Activated CD4-positive, alpha-beta T cell treated with anti-CD3 and anti-CD28 coated beads for 36 hours (primary cell): ENCODE data around the gene GLUD1. TPM values are rescaled to one million over a fixed set of nuclear protein-coding genes. Genes with fewer than 3 reads are reported as not detected.
A peak's percentile ranks its signal among the peaks of the same experiment; 100 is the strongest.
"Not testable (repeated sequence)": the region's sequence is repeated elsewhere in the genome, so short reads cannot be mapped to it uniquely, and the experiment has no call there.

Experiments used
- ATAC-seq: fragments of 200-7000 bp; cut with Tn5 transposase; one replicate; pipeline ENCODE4 v1.10.0; 2021; ENCODE audit warnings: mild to moderate bottlenecking, moderate library complexity
- CTCF ChIA-PET: fragments of 350-600 bp; sonication (Branson Sonifier 250); formaldehyde crosslinking; loops from one replicate; lab custom pipeline; 2021; ENCODE audit warnings: antibody characterized with exemption; lab: Charles Lee
- POLR2A ChIA-PET: fragments of 350-600 bp; sonication (Branson Sonifier 250); formaldehyde crosslinking; loops from one replicate; lab custom pipeline; 2021; ENCODE audit warnings: antibody characterized with exemption, inconsistent platforms; lab: Charles Lee
- DNase-seq: peaks from one replicate; pipeline ENCODE4 v3.0.0-alpha.2; 2020
- H3K27ac Mint-ChIP-seq: one replicate; pipeline ENCODE4 v1.8.0; 2021; ENCODE audit warnings: mixed read lengths
- H3K27me3 Mint-ChIP-seq: one replicate; pipeline ENCODE4 v1.8.0; 2021; ENCODE audit warnings: mixed read lengths
- H3K36me3 Mint-ChIP-seq: one replicate; pipeline ENCODE4 v1.8.0; 2021; ENCODE audit warnings: low read depth, mixed read lengths
- H3K4me1 Mint-ChIP-seq: one replicate; pipeline ENCODE4 v1.8.0; 2021; ENCODE audit warnings: mixed read lengths
- H3K4me3 Mint-ChIP-seq: one replicate; pipeline ENCODE4 v1.8.0; 2021; ENCODE audit warnings: mild to moderate bottlenecking, moderate library complexity, mixed read lengths
- H3K9me3 Mint-ChIP-seq: one replicate; pipeline ENCODE4 v1.8.0; 2021; ENCODE audit warnings: low read depth, mixed read lengths
- intact Hi-C, 2 experiments: fragments of 100-400 bp; cut with DNase I in 1 of 2; cut with micrococcal nuclease in 1 of 2; formaldehyde crosslinking; loops; one replicate each; pipeline versions ENCODE4 v1.14.2 to v1.15.1; 2022 to 2024; cut with DNase I, micrococcal nuclease
- total RNA-seq, 2 experiments: library from RNA; stranded (reverse); gene quantifications; one replicate each; pipeline ENCODE4 v1.2.3, GENCODE V29; 2021

Gene GLUD1
- total RNA-seq, 2 experiments from 2014 or later, result 98.4 to 125 TPM

GRCh38 chr10:87089746-87090145, 4.9 kb downstream of the GLUD1 start:
- no peaks in the 10 kb centered on the region for H3K27me3 Mint-ChIP-seq
- intact Hi-C loops, result loop anchor here (5.0 to 10.0 kb wide), 3 partner anchors 62 to 775 kb away; partner anchors contain the start of genes ADIRF (in 1 of the 2), KLLN (in 1 of the 2) and PTEN (in 1 of the 2)
- peaks cover 71% of the 10 kb centered on the region for H3K4me1 Mint-ChIP-seq
- H3K27ac Mint-ChIP-seq, result no peak overlapping the region
- peaks cover 57% of the 10 kb centered on the region for H3K36me3 Mint-ChIP-seq
- no peak for ATAC-seq
- ChIA-PET CTCF (no interaction called here), POLR2A (no interaction called here)
- H3K9me3 Mint-ChIP-seq, result no peaks in the 10 kb centered on the region
- no peak overlapping the region for H3K4me3 Mint-ChIP-seq
- no peak for DNase-seq

DNA sequence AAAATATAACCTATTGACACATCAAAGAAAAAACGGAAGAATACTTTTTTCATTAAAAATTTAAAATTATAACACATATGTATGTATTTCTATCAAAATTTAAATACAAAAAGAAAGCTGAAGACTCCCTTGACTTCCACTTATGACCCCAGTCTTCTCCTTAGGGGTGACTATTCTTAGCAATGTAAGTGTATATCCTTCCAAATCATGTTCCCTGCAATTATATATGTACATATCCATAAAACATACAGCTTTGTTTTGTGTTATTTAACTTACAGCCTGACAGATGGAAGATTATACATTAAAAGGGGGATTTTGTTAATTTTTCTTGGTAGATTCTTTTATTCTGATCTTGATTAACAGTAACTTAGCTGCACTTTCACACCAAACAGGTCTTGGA, 9.1 kb downstream of the GLUD1 start:
- peak overlapping the region; percentile 13 for H3K27ac Mint-ChIP-seq
- H3K4me1 Mint-ChIP-seq, result peaks cover 74% of the 10 kb centered on the region
- ChIA-PET CTCF (interaction anchor here (0.7 to 1.1 kb wide), 2 partner anchors 17 to 1006 kb away, joined by 3 read pairs; no protein-coding TSS in a partner anchor), POLR2A (interaction anchor here (1.0 kb wide), 1 partner anchor 10 kb away, joined by 3 read pairs; the partner anchor contains the start of gene SHLD2)
- no peak for ATAC-seq
- no peak overlapping the region for H3K4me3 Mint-ChIP-seq
- H3K36me3 Mint-ChIP-seq, result peaks cover 46% of the 10 kb centered on the region
- no peak for DNase-seq
- intact Hi-C loops, result loop anchor here in 1 of 2 experiments (1.0 kb wide), 1 partner anchor 8 kb away; no protein-coding TSS in a partner anchor
- no peaks in the 10 kb centered on the region for H3K27me3 Mint-ChIP-seq
- no peaks in the 10 kb centered on the region for H3K9me3 Mint-ChIP-seq

- ChIA-PET CTCF (interaction anchor here (0.8 to 1.5 kb wide), 3 partner anchors 8 to 139 kb away, joined by 4 to 8 read pairs (median 5); no protein-coding TSS in a partner anchor), POLR2A (interaction anchor here (0.6 to 1.6 kb wide), 5 partner anchors 8 to 118 kb away, joined by 3 to 17 read pairs (median 3); partner anchors contain the start of genes GLUD1 and SHLD2)
- peaks cover 45% of the 10 kb centered on the region for H3K36me3 Mint-ChIP-seq
- ATAC-seq, result peak; percentile 73
- H3K4me3 Mint-ChIP-seq, result peak overlapping the region; percentile 30
- intact Hi-C loops, result loop anchor here in 1 of 2 experiments (1.0 kb wide), 1 partner anchor 9 kb away; no protein-coding TSS in a partner anchor
- DNase-seq, H3K9me3 Mint-ChIP-seq, H3K27me3 Mint-ChIP-seq: not testable (repeated sequence)
- H3K4me1 Mint-ChIP-seq, result peaks cover 68% of the 10 kb centered on the region
- H3K27ac Mint-ChIP-seq, result peak overlapping the region; percentile 88
Measured at GRCh38 chr10:87084291-87084782, 10.3 kb downstream of the GLUD1 start.

GRCh38 chr10:87083576-87084290, 10.9 kb downstream of the GLUD1 start:
- ChIA-PET POLR2A (interaction anchor here (0.6 to 1.6 kb wide), 4 partner anchors 9 to 117 kb away, joined by 3 to 17 read pairs (median 6); partner anchors contain the start of genes GLUD1 and SHLD2), CTCF (interaction anchor here (0.8 to 1.5 kb wide), 3 partner anchors 9 to 138 kb away, joined by 4 to 8 read pairs (median 5); no protein-coding TSS in a partner anchor)
- peaks cover 63% of the 10 kb centered on the region for H3K4me1 Mint-ChIP-seq
- DNase-seq, result peak; percentile 28
- H3K4me3 Mint-ChIP-seq, result peak overlapping the region; percentile 23
- H3K27ac Mint-ChIP-seq, result peak overlapping the region; percentile 88
- peak; percentile 75 for ATAC-seq
- not testable (repeated sequence) for H3K9me3 Mint-ChIP-seq, H3K27me3 Mint-ChIP-seq
- H3K36me3 Mint-ChIP-seq, result peaks cover 43% of the 10 kb centered on the region
- intact Hi-C loops, result loop anchor here in 1 of 2 experiments (1.0 kb wide), 1 partner anchor 10 kb away; no protein-coding TSS in a partner anchor

- POLR2A ChIA-PET, ATAC-seq, H3K27me3 Mint-ChIP-seq, DNase-seq, intact Hi-C loops, H3K9me3 Mint-ChIP-seq: not testable (repeated sequence)
- CTCF ChIA-PET, result interaction anchor here (1.5 kb wide), 1 partner anchor 11 kb away, joined by 7 read pairs; no protein-coding TSS in a partner anchor
- Mint-ChIP-seq H3K27ac (peak overlapping the region; percentile 85), H3K4me1 (peaks cover 62% of the 10 kb centered on the region), H3K4me3 (peak overlapping the region; percentile 12), H3K36me3 (peaks cover 32% of the 10 kb centered on the region)
Measured at GRCh38 chr10:87082219-87082618, 12.4 kb downstream of the GLUD1 start.

GRCh38 chr10:87081574-87081973, 13.1 kb downstream of the GLUD1 start:
- H3K9me3 Mint-ChIP-seq, CTCF ChIA-PET, intact Hi-C loops, DNase-seq, ATAC-seq, H3K27me3 Mint-ChIP-seq, POLR2A ChIA-PET, H3K4me3 Mint-ChIP-seq: not testable (repeated sequence)
- Mint-ChIP-seq H3K4me1 (peaks cover 60% of the 10 kb centered on the region), H3K27ac (peak overlapping the region; percentile 85), H3K36me3 (peaks cover 27% of the 10 kb centered on the region)

GRCh38 chr10:87080621-87081020, 14.0 kb downstream of the GLUD1 start:
- DNase-seq, CTCF ChIA-PET, intact Hi-C loops, H3K9me3 Mint-ChIP-seq, H3K27ac Mint-ChIP-seq, POLR2A ChIA-PET, H3K27me3 Mint-ChIP-seq, H3K4me3 Mint-ChIP-seq, ATAC-seq: not testable (repeated sequence)
- peaks cover 22% of the 10 kb centered on the region for H3K36me3 Mint-ChIP-seq
- peaks cover 52% of the 10 kb centered on the region for H3K4me1 Mint-ChIP-seq

- H3K36me3 Mint-ChIP-seq, result peaks cover 17% of the 10 kb centered on the region
- no peaks in the 10 kb centered on the region for H3K27me3 Mint-ChIP-seq
- CTCF ChIA-PET, result no interaction called here
- no peak overlapping the region for H3K4me3 Mint-ChIP-seq
- H3K4me1 Mint-ChIP-seq, result peaks cover 43% of the 10 kb centered on the region
- H3K27ac Mint-ChIP-seq, result no peak overlapping the region
- POLR2A ChIA-PET, result no interaction called here
- intact Hi-C loops, result no loop called here
- DNase-seq (no peak), ATAC-seq (no peak)
- H3K9me3 Mint-ChIP-seq, result no peaks in the 10 kb centered on the region
Measured at GRCh38 chr10:87079106-87079836, 15.4 kb downstream of the GLUD1 start.

DNA sequence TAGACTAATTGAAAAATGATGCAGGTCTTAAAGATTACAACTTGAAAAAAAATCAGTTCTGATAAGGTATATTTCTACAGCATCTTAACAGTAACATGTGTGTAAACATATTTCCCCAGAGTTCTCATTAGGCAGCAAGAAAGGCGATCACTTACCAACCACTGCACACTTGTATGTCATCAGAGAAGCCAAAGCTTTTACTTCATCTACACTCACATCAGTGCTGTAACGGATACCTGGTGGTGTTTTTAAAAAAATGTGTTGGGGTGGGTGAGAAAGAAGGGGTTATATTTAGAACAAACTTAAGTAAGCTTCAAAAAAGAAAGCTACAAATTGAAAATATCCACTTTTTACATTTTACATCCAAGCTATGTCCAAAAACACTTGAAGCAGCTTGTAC, 18.2 kb downstream of the GLUD1 start:
- intact Hi-C loops, H3K27ac Mint-ChIP-seq, DNase-seq, ATAC-seq, H3K27me3 Mint-ChIP-seq, H3K4me3 Mint-ChIP-seq, CTCF ChIA-PET, H3K9me3 Mint-ChIP-seq, POLR2A ChIA-PET: not testable (repeated sequence)
- H3K36me3 Mint-ChIP-seq, result peaks cover 15% of the 10 kb centered on the region
- H3K4me1 Mint-ChIP-seq, result peaks cover 19% of the 10 kb centered on the region

DNA sequence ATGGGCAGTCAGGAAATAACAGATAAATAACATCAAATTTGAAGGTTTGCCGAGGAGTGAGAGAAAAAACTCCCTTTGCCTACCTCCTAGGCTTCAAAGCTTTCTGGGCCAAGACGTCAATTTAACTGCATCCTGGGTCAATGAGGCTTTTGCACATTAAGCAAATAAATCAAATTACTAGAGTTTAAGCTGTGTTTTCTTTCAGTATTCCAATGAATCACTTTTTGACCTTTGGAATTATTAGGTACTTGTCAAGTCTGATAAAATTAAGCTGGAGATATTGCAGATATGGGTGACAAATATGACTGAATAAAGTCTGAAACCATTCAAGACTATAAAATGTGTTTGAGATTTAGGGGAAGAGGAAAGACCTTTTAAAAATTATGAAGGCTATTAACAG, 22.2 kb downstream of the GLUD1 start:
- ATAC-seq (no peak), DNase-seq (no peak)
- Mint-ChIP-seq H3K9me3 (no peaks in the 10 kb centered on the region), H3K36me3 (peaks cover 25% of the 10 kb centered on the region), H3K4me1 (peaks cover 6% of the 10 kb centered on the region), H3K4me3 (no peak overlapping the region), H3K27me3 (no peaks in the 10 kb centered on the region), H3K27ac (no peak overlapping the region)
- intact Hi-C loops, result no loop called here
- POLR2A ChIA-PET, result no interaction called here
- CTCF ChIA-PET, result interaction anchor here (0.6 kb wide), 1 partner anchor 145 kb away, joined by 3 read pairs; no protein-coding TSS in a partner anchor

DNA sequence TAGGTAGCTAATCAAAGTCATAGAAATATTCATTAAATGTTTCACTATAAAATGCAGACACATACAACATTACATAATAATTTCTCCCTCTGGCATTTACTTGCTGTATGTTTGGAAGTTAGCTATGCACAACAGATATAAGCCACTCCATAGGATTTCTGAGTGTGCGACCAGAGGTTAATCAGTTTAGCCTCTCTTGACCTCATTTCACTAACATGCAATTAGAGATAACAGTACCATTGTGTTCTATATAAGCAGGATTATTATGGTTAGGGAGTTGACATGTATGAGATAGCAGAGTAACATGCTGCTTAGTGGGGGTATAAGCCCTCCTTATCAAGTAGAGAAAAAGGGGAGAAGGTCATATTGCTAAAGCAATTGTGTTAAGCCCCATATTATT, 26.4 kb downstream of the GLUD1 start:
- ChIA-PET POLR2A (no interaction called here), CTCF (interaction anchor here (0.7 kb wide), 1 partner anchor 17 kb away, joined by 3 read pairs; no protein-coding TSS in a partner anchor)
- ATAC-seq, result no peak
- H3K4me3 Mint-ChIP-seq, result no peak overlapping the region
- no peaks in the 10 kb centered on the region for H3K27me3 Mint-ChIP-seq
- H3K4me1 Mint-ChIP-seq, result no peaks in the 10 kb centered on the region
- no peak for DNase-seq
- intact Hi-C loops, result no loop called here
- H3K36me3 Mint-ChIP-seq, result peaks cover 44% of the 10 kb centered on the region
- H3K27ac Mint-ChIP-seq, result no peak overlapping the region
- no peaks in the 10 kb centered on the region for H3K9me3 Mint-ChIP-seq
